Measurements from ENCODE around the gene DHRS7. TPM values are rescaled to one million over a fixed set of nuclear protein-coding genes. Genes with fewer than 3 reads are reported as not detected.

The DHRS7 gene
- total RNA-seq, 2 donors from 2014 or later = 37.7 to 42.8 TPM

- no peaks in the 10 kb centered on the region for H3K9me3 ChIP-seq (ENCODE audit: control insufficient read depth, low read length)
- H3K4me1 ChIP-seq (ENCODE audit: control insufficient read depth, insufficient read depth, low read length) = no peaks in the 10 kb centered on the region
- H3K4me3 Mint-ChIP-seq = no peak overlapping the region
- WGBS, 2 experiments (ENCODE audit: insufficient coverage in 1 of 2, insufficient read length in 1 of 2) = 89% methylated on average over 1 of the region's 1 CpG; no CpG with 5 or more reads in 1 of the 2 experiments
- TF ChIP-seq CTCF (conservative IDR thresholded peaks at IDR 0.05) = no peak
- peaks cover 6% of the 10 kb centered on the region for H3K4me1 Mint-ChIP-seq
- H3K9me3 Mint-ChIP-seq = no peaks in the 10 kb centered on the region
- H3K36me3 Mint-ChIP-seq (ENCODE audit: low read depth) = no peaks in the 10 kb centered on the region
- no peak overlapping the region for H3K27ac ChIP-seq (ENCODE audit: low read depth, low read length)
- no peak overlapping the region for H3K9ac ChIP-seq (ENCODE audit: extremely low read depth, low read length, poor library complexity, severe bottlenecking)
- DNase-seq = no peak
- H3K27me3 ChIP-seq (ENCODE audit: control insufficient read depth, insufficient read depth, low read length, poor library complexity, severe bottlenecking) = no peaks in the 10 kb centered on the region
- H3K4me3 ChIP-seq (ENCODE audit: low read length) = no peak overlapping the region
- no peaks in the 10 kb centered on the region for H3K36me3 ChIP-seq (ENCODE audit: control insufficient read depth, insufficient read depth, low read length)
- no peaks in the 10 kb centered on the region for H3K27me3 Mint-ChIP-seq (ENCODE audit: insufficient read depth)
- H3K27ac Mint-ChIP-seq = no peak overlapping the region
Observed at GRCh38 chr14:60210703-60211102, 45.5 kb upstream of the DHRS7 start.

GRCh38 chr14:60206837-60207533 is 41.8 kb upstream of the DHRS7 start:
- H3K4me1 ChIP-seq (ENCODE audit: control insufficient read depth, insufficient read depth, low read length) = no peaks in the 10 kb centered on the region
- Mint-ChIP-seq H3K9me3 (no peaks in the 10 kb centered on the region), H3K36me3 (ENCODE audit: low read depth) (no peaks in the 10 kb centered on the region), H3K27me3 (ENCODE audit: insufficient read depth) (peaks cover 3% of the 10 kb centered on the region), H3K27ac (no peak overlapping the region), H3K4me1 (peaks cover 16% of the 10 kb centered on the region), H3K4me3 (no peak overlapping the region)
- no peak overlapping the region for H3K4me3 ChIP-seq (ENCODE audit: low read length)
- H3K9ac ChIP-seq (ENCODE audit: extremely low read depth, low read length, poor library complexity, severe bottlenecking) = no peak overlapping the region
- TF ChIP-seq CTCF (conservative IDR thresholded peaks at IDR 0.05) = no peak
- no peaks in the 10 kb centered on the region for H3K36me3 ChIP-seq (ENCODE audit: control insufficient read depth, insufficient read depth, low read length)
- no peaks in the 10 kb centered on the region for H3K27me3 ChIP-seq (ENCODE audit: control insufficient read depth, insufficient read depth, low read length, poor library complexity, severe bottlenecking)
- no peaks in the 10 kb centered on the region for H3K9me3 ChIP-seq (ENCODE audit: control insufficient read depth, low read length)
- DNase-seq = no peak
- WGBS, 2 experiments (ENCODE audit: insufficient coverage in 1 of 2, insufficient read length in 1 of 2) = 93 to 95% methylated on average over 5 to 6 of the region's 6 CpGs
- no peak overlapping the region for H3K27ac ChIP-seq (ENCODE audit: low read depth, low read length)

- Histone ChIP-seq H3K9me3 (ENCODE audit: control insufficient read depth, low read length) (peaks cover 3% of the 10 kb centered on the region), H3K27ac (ENCODE audit: low read depth, low read length) (no peak overlapping the region), H3K36me3 (ENCODE audit: control insufficient read depth, insufficient read depth, low read length) (no peaks in the 10 kb centered on the region), H3K9ac (ENCODE audit: extremely low read depth, low read length, poor library complexity, severe bottlenecking) (no peak overlapping the region), H3K27me3 (ENCODE audit: control insufficient read depth, insufficient read depth, low read length, poor library complexity, severe bottlenecking) (no peaks in the 10 kb centered on the region), H3K4me3 (ENCODE audit: low read length) (no peak overlapping the region), H3K4me1 (ENCODE audit: control insufficient read depth, insufficient read depth, low read length) (no peaks in the 10 kb centered on the region)
- DNase-seq = no peak
- Mint-ChIP-seq H3K27me3 (ENCODE audit: insufficient read depth) (peaks cover 3% of the 10 kb centered on the region), H3K36me3 (ENCODE audit: low read depth) (no peaks in the 10 kb centered on the region), H3K27ac (no peak overlapping the region), H3K4me1 (peaks cover 16% of the 10 kb centered on the region), H3K4me3 (no peak overlapping the region), H3K9me3 (peaks cover 4% of the 10 kb centered on the region)
- no peak for TF ChIP-seq CTCF (conservative IDR thresholded peaks at IDR 0.05)
- 94 to 96% methylated on average over 5 to 6 of the region's 7 CpGs for WGBS, 2 experiments (ENCODE audit: insufficient coverage in 1 of 2, insufficient read length in 1 of 2)
Observed at GRCh38 chr14:60206249-60206670, 41.1 kb upstream of the DHRS7 start.

Measured in endodermal cell (in vitro differentiated cells).